IPS-18c (cell line): Measurements from ENCODE around the gene KDM3A.
"Not testable (repeated sequence)": the region's sequence is repeated elsewhere in the genome, so short reads cannot be mapped to it uniquely, and the experiment has no call there.

Experiments
- H3K4me3 ChIP-seq: 2 replicates; pipeline ENCODE4 v1.7.0; 2013; ENCODE audit warnings: low read depth, mild to moderate bottlenecking, low read length, moderate library complexity; ENCODE audit not compliant: insufficient read depth
- H3K9me3 ChIP-seq: one replicate; pipeline ENCODE4 v1.6.1; 2013; ENCODE audit warnings: mild to moderate bottlenecking, low read length, moderate library complexity; ENCODE audit not compliant: control insufficient read depth, insufficient read depth

KDM3A gene

GRCh38 chr2:86491088-86491487 is 49.9 kb downstream of the KDM3A start:
- H3K9me3 ChIP-seq: no peaks in the 10 kb centered on the region
- H3K4me3 ChIP-seq: no peak overlapping the region

- no peaks in the 10 kb centered on the region for H3K9me3 ChIP-seq
- no peak overlapping the region for H3K4me3 ChIP-seq
Observed at GRCh38 chr2:86492048-86492453, 50.9 kb downstream of the KDM3A start.

- not testable (repeated sequence) for H3K4me3 ChIP-seq
- peaks cover 18% of the 10 kb centered on the region for H3K9me3 ChIP-seq
Observed at GRCh38 chr2:86496391-86496790, 55.2 kb downstream of the KDM3A start.

GRCh38 chr2:86498468-86499260 is 57.5 kb downstream of the KDM3A start:
- Histone ChIP-seq H3K4me3 (no peak overlapping the region), H3K9me3 (peaks cover 18% of the 10 kb centered on the region)

- no peak overlapping the region for H3K4me3 ChIP-seq
- peaks cover 18% of the 10 kb centered on the region for H3K9me3 ChIP-seq
Observed at GRCh38 chr2:86499326-86499725, 58.2 kb downstream of the KDM3A start.

GRCh38 chr2:86500325-86501083 is 59.3 kb downstream of the KDM3A start:
- no peak overlapping the region for H3K4me3 ChIP-seq

GRCh38 chr2:86507600-86507999 is 66.4 kb downstream of the KDM3A start:
- Histone ChIP-seq H3K9me3 (peaks cover 3% of the 10 kb centered on the region), H3K4me3 (no peak overlapping the region)

More at GRCh38 chr2:86500325-86501083, 59.3 kb downstream of the KDM3A start:
- H3K9me3 ChIP-seq: peaks cover 21% of the 10 kb centered on the region

- no peaks in the 10 kb centered on the region for H3K9me3 ChIP-seq
- H3K4me3 ChIP-seq: no peak overlapping the region
Observed at GRCh38 chr2:86510436-86510933, 69.3 kb downstream of the KDM3A start.

- H3K9me3 ChIP-seq: no peaks in the 10 kb centered on the region
- no peak overlapping the region for H3K4me3 ChIP-seq
Observed at GRCh38 chr2:86512034-86512433, 70.9 kb downstream of the KDM3A start.

- Histone ChIP-seq H3K9me3 (no peaks in the 10 kb centered on the region), H3K4me3 (no peak overlapping the region)
Observed at GRCh38 chr2:86512892-86513291, 71.7 kb downstream of the KDM3A start.

GRCh38 chr2:86513948-86514660 is 72.9 kb downstream of the KDM3A start:
- H3K4me3 ChIP-seq: no peak overlapping the region
- no peaks in the 10 kb centered on the region for H3K9me3 ChIP-seq

- peaks cover 8% of the 10 kb centered on the region for H3K9me3 ChIP-seq
- no peak overlapping the region for H3K4me3 ChIP-seq
Observed at GRCh38 chr2:86518481-86518880, 77.3 kb downstream of the KDM3A start.

GRCh38 chr2:86519349-86519748 is 78.2 kb downstream of the KDM3A start:
- no peak overlapping the region for H3K4me3 ChIP-seq
- H3K9me3 ChIP-seq: peaks cover 8% of the 10 kb centered on the region

GRCh38 chr2:86520153-86520552 is 79.0 kb downstream of the KDM3A start:
- no peak overlapping the region for H3K4me3 ChIP-seq
- peaks cover 8% of the 10 kb centered on the region for H3K9me3 ChIP-seq

- Histone ChIP-seq H3K4me3 (no peak overlapping the region), H3K9me3 (peaks cover 8% of the 10 kb centered on the region)
Observed at GRCh38 chr2:86521922-86522321, 80.8 kb downstream of the KDM3A start.

- H3K9me3 ChIP-seq: peaks cover 8% of the 10 kb centered on the region
- H3K4me3 ChIP-seq: no peak overlapping the region
Observed at GRCh38 chr2:86522711-86523110, 81.5 kb downstream of the KDM3A start.

GRCh38 chr2:86523491-86523890 is 82.3 kb downstream of the KDM3A start:
- no peak overlapping the region for H3K4me3 ChIP-seq
- peaks cover 8% of the 10 kb centered on the region for H3K9me3 ChIP-seq
